OCI-LY3 (cell line): Measurements from ENCODE around the gene RAD17.

Source experiments
- H2AFZ ChIP-seq: fragments of 200-600, 300-600 bp; shearing (Covaris generic); 2 replicates; pipeline ENCODE4 v1.6.0; 2014; ENCODE audit warnings: antibody characterized with exemption, low read depth, low read length
- H3K27ac ChIP-seq: fragments of 200-600, 300-600 bp; sonication (generic); 2 replicates; pipeline ENCODE4 v1.5.1; 2014; ENCODE audit warnings: mild to moderate bottlenecking, low read length, moderate library complexity, mixed read lengths
- H3K27me3 ChIP-seq: fragments of 200-600, 300-600 bp; sonication (generic); 2 replicates; pipeline ENCODE4 v1.6.1; 2014; ENCODE audit warnings: low read depth, low read length, mixed read lengths
- H3K36me3 ChIP-seq: fragments of 200-600, 300-600 bp; sonication (generic); replicated peaks from 2 replicates; pipeline ENCODE3; 2014; ENCODE audit warnings: low read depth, low read length, mixed read lengths
- H3K4me1 ChIP-seq: fragments of 300-600, 200-600 bp; sonication (generic); 2 replicates; pipeline ENCODE4 v1.6.1; 2014; ENCODE audit warnings: low read length, mixed read lengths
- H3K4me2 ChIP-seq: fragments of 200-600, 300-600 bp; sonication (generic); 2 replicates; pipeline ENCODE4 v1.6.1; 2014; ENCODE audit warnings: low read length, mixed read lengths
- H3K4me3 ChIP-seq: fragments of 300-600, 200-600 bp; sonication (generic); 2 replicates; pipeline ENCODE4 v1.5.1; 2014; ENCODE audit warnings: antibody characterized with exemption, mild to moderate bottlenecking, low read length, moderate library complexity
- H3K79me2 ChIP-seq: fragments of 300-600, 200-600 bp; shearing (Covaris generic); 2 replicates; pipeline ENCODE4 v1.6.1; 2014; ENCODE audit warnings: mild to moderate bottlenecking, low read length, mixed read lengths
- H3K9ac ChIP-seq: fragments of 300-600, 200-600 bp; shearing (Covaris generic); 2 replicates; pipeline ENCODE4 v1.6.0; 2014; ENCODE audit warnings: mild to moderate bottlenecking, low read length, moderate library complexity
- H3K9me3 ChIP-seq: fragments of 200-600, 300-600 bp; shearing (Covaris generic); 2 replicates; pipeline ENCODE4 v1.6.1; 2014; ENCODE audit warnings: low read length, mixed read lengths; ENCODE audit not compliant: insufficient read depth
- H4K20me1 ChIP-seq: fragments of 200-600, 300-600 bp; sonication (generic); 2 replicates; pipeline ENCODE4 v1.6.1; 2016; ENCODE audit warnings: low read length, mixed read lengths; ENCODE audit not compliant: insufficient read depth
- EZH2phosphoT487 ChIP-seq: fragments of 200-600 bp; shearing (Covaris generic); IDR thresholded peaks from 2 replicates; pipeline ENCODE4 v1.6.1; 2018; ENCODE audit warnings: antibody characterized with exemption, mixed run types, low read depth
- TF ChIP-seq, protein P1 (sequence below): fragments of 200-600, 300-600 bp; sonication (generic); IDR thresholded peaks from 2 replicates; pipeline ENCODE4 v1.5.1; 2014; ENCODE audit warnings: antibody characterized with exemption, low read length, low read depth

RAD17 gene

DNA sequence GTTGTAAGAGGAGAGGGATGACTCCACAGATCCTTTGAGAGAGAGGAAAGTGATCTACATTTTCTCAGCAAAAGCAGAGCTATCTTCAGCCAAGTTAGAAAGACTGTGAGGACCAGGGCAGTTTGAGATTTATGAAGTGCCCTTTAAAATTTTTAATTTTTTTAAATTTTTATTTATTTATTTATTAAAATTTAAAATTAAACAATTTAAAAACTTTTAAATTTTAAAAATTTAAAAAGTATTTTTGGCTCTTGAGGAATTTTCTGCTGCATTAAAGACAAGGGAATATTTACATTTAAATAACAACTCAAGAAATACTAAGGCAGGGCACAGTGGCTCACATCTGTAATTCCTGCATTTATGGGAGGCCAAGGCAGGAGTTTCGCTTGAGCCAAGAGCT lies 92.6 kb downstream of the RAD17 start:
- Histone ChIP-seq H3K4me3 (no peak overlapping the region), H2AFZ (no peak overlapping the region), H3K79me2 (no peaks in the 10 kb centered on the region), H3K27me3 (no peaks in the 10 kb centered on the region), H3K4me2 (no peak overlapping the region), H4K20me1 (no peaks in the 10 kb centered on the region), H3K9me3 (no peaks in the 10 kb centered on the region), H3K4me1 (peaks cover 6% of the 10 kb centered on the region), H3K36me3 (no peaks in the 10 kb centered on the region), H3K27ac (no peak overlapping the region), H3K9ac (no peak overlapping the region)
- TF ChIP-seq EZH2phosphoT487, result no peak
- TF ChIP-seq, protein P1, sequence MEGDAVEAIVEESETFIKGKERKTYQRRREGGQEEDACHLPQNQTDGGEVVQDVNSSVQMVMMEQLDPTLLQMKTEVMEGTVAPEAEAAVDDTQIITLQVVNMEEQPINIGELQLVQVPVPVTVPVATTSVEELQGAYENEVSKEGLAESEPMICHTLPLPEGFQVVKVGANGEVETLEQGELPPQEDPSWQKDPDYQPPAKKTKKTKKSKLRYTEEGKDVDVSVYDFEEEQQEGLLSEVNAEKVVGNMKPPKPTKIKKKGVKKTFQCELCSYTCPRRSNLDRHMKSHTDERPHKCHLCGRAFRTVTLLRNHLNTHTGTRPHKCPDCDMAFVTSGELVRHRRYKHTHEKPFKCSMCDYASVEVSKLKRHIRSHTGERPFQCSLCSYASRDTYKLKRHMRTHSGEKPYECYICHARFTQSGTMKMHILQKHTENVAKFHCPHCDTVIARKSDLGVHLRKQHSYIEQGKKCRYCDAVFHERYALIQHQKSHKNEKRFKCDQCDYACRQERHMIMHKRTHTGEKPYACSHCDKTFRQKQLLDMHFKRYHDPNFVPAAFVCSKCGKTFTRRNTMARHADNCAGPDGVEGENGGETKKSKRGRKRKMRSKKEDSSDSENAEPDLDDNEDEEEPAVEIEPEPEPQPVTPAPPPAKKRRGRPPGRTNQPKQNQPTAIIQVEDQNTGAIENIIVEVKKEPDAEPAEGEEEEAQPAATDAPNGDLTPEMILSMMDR, result no peak
